HEK293 (cell line): ENCODE measurements around the gene SLC46A1.

ENCODE experiments used
- KLF10 ChIP-seq: fragments of 450-650 bp; IDR thresholded peaks from 2 replicates; pipeline ENCODE4 v1.5.1; 2018; ENCODE audit warnings: missing biosample characterization, mild to moderate bottlenecking, missing genetic modification characterization
- OSR2 ChIP-seq: fragments of 450-650 bp; formaldehyde crosslinking; IDR thresholded peaks from 2 replicates; pipeline ENCODE4 v1.5.1; 2016; ENCODE audit warnings: missing biosample characterization, missing genetic modification characterization
- SCRT1 ChIP-seq: fragments of 450-650 bp; formaldehyde crosslinking; IDR thresholded peaks from 2 replicates; pipeline ENCODE4 v1.5.1; 2016; ENCODE audit warnings: missing biosample characterization, missing genetic modification characterization, borderline replicate concordance
- ZBTB20 ChIP-seq: fragments of 450-650 bp; formaldehyde crosslinking; IDR thresholded peaks from 2 replicates; pipeline ENCODE4 v1.5.1; 2016; ENCODE audit warnings: missing biosample characterization, missing genetic modification characterization
- ZFHX2 ChIP-seq: fragments of 450-650 bp; formaldehyde crosslinking; conservative IDR thresholded peaks from 2 replicates; pipeline ENCODE4 v1.5.1; 2016; ENCODE audit warnings: missing biosample characterization, missing genetic modification characterization
- ZFP3 ChIP-seq: fragments of 450-650 bp; formaldehyde crosslinking; IDR thresholded peaks from 2 replicates; pipeline ENCODE4 v1.5.1; 2016; ENCODE audit warnings: low read depth, missing biosample characterization, missing genetic modification characterization
- ZNF146 ChIP-seq: fragments of 450-650 bp; formaldehyde crosslinking; IDR thresholded peaks from 2 replicates; pipeline ENCODE4 v1.5.1; 2016; ENCODE audit warnings: missing biosample characterization, missing genetic modification characterization
- ZNF211 ChIP-seq: fragments of 450-650 bp; formaldehyde crosslinking; IDR thresholded peaks from 2 replicates; pipeline ENCODE4 v1.5.1; 2016; ENCODE audit warnings: low read depth, missing biosample characterization, missing genetic modification characterization
- ZNF223 ChIP-seq: fragments of 450-650 bp; formaldehyde crosslinking; IDR thresholded peaks from 2 replicates; pipeline ENCODE4 v1.5.1; 2016; ENCODE audit warnings: missing biosample characterization, missing genetic modification characterization
- ZNF239 ChIP-seq: fragments of 450-650 bp; formaldehyde crosslinking; IDR thresholded peaks from 2 replicates; pipeline ENCODE4 v1.5.1; 2016; ENCODE audit warnings: missing biosample characterization, missing genetic modification characterization
- ZNF266 ChIP-seq: fragments of 450-650 bp; formaldehyde crosslinking; IDR thresholded peaks from 2 replicates; pipeline ENCODE4 v1.5.1; 2016; ENCODE audit warnings: missing biosample characterization, missing genetic modification characterization, low read depth
- ZNF302 ChIP-seq: fragments of 450-650 bp; formaldehyde crosslinking; IDR thresholded peaks from 2 replicates; pipeline ENCODE4 v1.5.1; 2016; ENCODE audit warnings: missing biosample characterization, missing genetic modification characterization, low read depth
- ZNF394 ChIP-seq: fragments of 450-650 bp; formaldehyde crosslinking; IDR thresholded peaks from 2 replicates; pipeline ENCODE4 v1.5.1; 2016; ENCODE audit warnings: missing biosample characterization, missing genetic modification characterization, mild to moderate bottlenecking, moderate library complexity, borderline replicate concordance
- ZNF416 ChIP-seq: fragments of 450-650 bp; formaldehyde crosslinking; IDR thresholded peaks from 2 replicates; pipeline ENCODE4 v1.5.1; 2016; ENCODE audit warnings: missing biosample characterization, missing genetic modification characterization
- ZNF530 ChIP-seq: fragments of 450-650 bp; formaldehyde crosslinking; IDR thresholded peaks from 2 replicates; pipeline ENCODE4 v1.5.1; 2016; ENCODE audit warnings: low read depth, missing biosample characterization, missing genetic modification characterization
- ZNF596 ChIP-seq: fragments of 450-650 bp; IDR thresholded peaks from 2 replicates; pipeline ENCODE4 v1.5.0; 2018; ENCODE audit warnings: missing biosample characterization, mild to moderate bottlenecking, missing genetic modification characterization, moderate library complexity
- ZNF600 ChIP-seq: fragments of 450-650 bp; formaldehyde crosslinking; IDR thresholded peaks from 2 replicates; pipeline ENCODE4 v1.5.1; 2016; ENCODE audit warnings: missing biosample characterization, missing genetic modification characterization
- ZNF768 ChIP-seq: fragments of 450-650 bp; formaldehyde crosslinking; IDR thresholded peaks from 2 replicates; pipeline ENCODE4 v1.5.1; 2018; ENCODE audit warnings: missing biosample characterization, mild to moderate bottlenecking, missing genetic modification characterization
- ZNF837 ChIP-seq: fragments of 450-650 bp; formaldehyde crosslinking; IDR thresholded peaks from 2 replicates; pipeline ENCODE4 v1.5.1; 2016; ENCODE audit warnings: missing biosample characterization, missing genetic modification characterization
- ZNF843 ChIP-seq: fragments of 450-650 bp; formaldehyde crosslinking; IDR thresholded peaks from 2 replicates; pipeline ENCODE4 v1.5.1; 2016; ENCODE audit warnings: missing biosample characterization, missing genetic modification characterization
- TF ChIP-seq, protein P1 (sequence below): fragments of 450-650 bp; formaldehyde crosslinking; IDR thresholded peaks from 2 replicates; pipeline ENCODE4 v1.5.1; 2016; ENCODE audit warnings: missing biosample characterization, missing genetic modification characterization
- TF ChIP-seq, protein P2 (sequence below): fragments of 450-650 bp; formaldehyde crosslinking; IDR thresholded peaks from 2 replicates; pipeline ENCODE4 v1.5.1; 2017; ENCODE audit warnings: missing biosample characterization, missing genetic modification characterization
- TF ChIP-seq, protein P3 (sequence below): fragments of 450-650 bp; formaldehyde crosslinking; IDR thresholded peaks from 2 replicates; pipeline ENCODE4 v1.5.1; 2016; ENCODE audit warnings: missing biosample characterization, missing genetic modification characterization
- TF ChIP-seq, protein P4 (sequence below): fragments of 450-650 bp; IDR thresholded peaks from 2 replicates; pipeline ENCODE4 v1.5.1; 2018; ENCODE audit warnings: missing biosample characterization, mild to moderate bottlenecking, missing genetic modification characterization
- TF ChIP-seq, protein P5 (sequence below): fragments of 450-650 bp; formaldehyde crosslinking; IDR thresholded peaks from 2 replicates; pipeline ENCODE4 v1.5.1; 2016; ENCODE audit warnings: missing biosample characterization, missing genetic modification characterization
- TF ChIP-seq, protein P6 (sequence below): fragments of 450-650 bp; formaldehyde crosslinking; IDR thresholded peaks from 2 replicates; pipeline ENCODE4 v1.5.1; 2016; ENCODE audit warnings: missing biosample characterization, missing genetic modification characterization, borderline replicate concordance
- TF ChIP-seq, protein P7 (sequence below): sonication (generic); formaldehyde crosslinking; IDR thresholded peaks from 2 replicates; pipeline ENCODE4 v1.8.1; 2022; ENCODE audit warnings: mild to moderate bottlenecking, moderate library complexity, missing genetic modification reagents

SLC46A1 gene

DNA sequence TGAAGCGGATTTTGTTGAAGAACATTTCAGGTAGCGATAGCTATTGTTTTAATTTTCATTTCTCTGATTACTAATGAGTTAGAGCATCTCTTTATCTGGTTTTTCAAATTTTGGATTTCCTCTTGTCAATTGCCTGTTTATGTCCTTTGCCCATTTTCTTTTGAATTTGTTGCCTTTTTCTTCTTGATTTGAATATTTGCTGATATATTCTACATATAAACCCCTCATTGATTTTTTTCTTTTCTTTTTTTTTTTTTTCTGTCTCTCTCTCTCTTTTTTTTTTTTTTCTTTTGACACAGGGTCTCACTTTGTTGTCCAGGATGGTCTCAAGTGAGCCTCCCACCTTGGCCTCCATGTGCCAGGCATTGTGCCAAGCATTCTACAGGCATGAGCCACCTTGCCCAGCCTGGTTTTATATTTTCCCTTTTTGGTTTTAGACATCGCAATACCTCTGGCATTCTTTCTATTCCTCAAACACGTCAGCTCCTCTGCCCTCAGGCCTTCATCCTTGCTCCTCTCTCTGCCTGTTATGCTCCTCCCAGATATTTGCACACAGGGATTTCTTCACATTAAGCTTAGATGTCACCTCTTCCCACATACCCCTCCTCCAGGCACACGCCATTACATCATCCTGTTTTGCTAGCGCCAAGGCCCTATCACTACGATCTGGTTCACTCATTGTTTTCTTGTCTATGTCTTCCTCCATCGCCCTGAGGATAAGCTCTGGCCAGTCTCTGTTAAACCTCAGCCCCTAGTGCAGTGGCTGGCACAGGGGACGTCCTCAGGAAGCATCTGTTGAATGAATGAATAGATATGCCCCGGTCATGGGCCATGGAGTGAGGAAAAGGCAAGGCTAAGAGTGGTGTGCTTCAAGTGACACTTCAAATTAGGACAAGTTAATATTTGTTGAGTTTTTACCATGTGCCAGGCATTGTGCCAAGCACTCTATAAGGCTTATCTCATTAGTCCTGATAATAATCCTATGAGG lies 25.9 kb downstream of the SLC46A1 start (continued):
- TF ChIP-seq OSR2 (tag by site-specific recombination) (no peak), ZNF843 (no peak), ZNF530 (no peak), ZFHX2 (tag by site-specific recombination) (peak; percentile 78), ZFP3 (no peak), ZNF146 (tag by site-specific recombination) (no peak), ZNF266 (tag by site-specific recombination) (no peak), ZNF837 (tag by site-specific recombination) (no peak), ZNF768 (tag by site-specific recombination) (no peak), SCRT1 (tag by site-specific recombination) (no peak), ZNF600 (tag by site-specific recombination) (no peak), ZNF239 (tag by site-specific recombination) (no peak), ZNF223 (tag by site-specific recombination) (no peak), ZBTB20 (tag by site-specific recombination) (no peak), ZNF211 (no peak), ZNF416 (tag by site-specific recombination) (no peak), ZNF302 (tag by site-specific recombination) (no peak), ZNF596 (tag by site-specific recombination) (no peak), KLF10 (tag by site-specific recombination) (no peak), ZNF394 (tag by site-specific recombination) (no peak; the same call in 1 of the 2 replicates)
- TF ChIP-seq, protein P1, sequence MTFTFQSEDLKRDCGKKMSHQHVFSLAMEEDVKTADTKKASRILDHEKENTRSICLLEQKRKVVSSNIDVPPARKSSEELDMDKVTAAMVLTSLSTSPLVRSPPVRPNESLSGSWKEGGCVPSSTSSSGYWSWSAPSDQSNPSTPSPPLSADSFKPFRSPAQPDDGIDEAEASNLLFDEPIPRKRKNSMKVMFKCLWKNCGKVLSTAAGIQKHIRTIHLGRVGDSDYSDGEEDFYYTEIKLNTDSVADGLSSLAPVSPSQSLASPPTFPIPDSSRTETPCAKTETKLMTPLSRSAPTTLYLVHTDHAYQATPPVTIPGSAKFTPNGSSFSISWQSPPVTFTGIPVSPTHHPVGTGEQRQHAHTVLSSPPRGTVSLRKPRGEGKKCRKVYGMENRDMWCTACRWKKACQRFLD = no peak
- TF ChIP-seq, protein P2, sequence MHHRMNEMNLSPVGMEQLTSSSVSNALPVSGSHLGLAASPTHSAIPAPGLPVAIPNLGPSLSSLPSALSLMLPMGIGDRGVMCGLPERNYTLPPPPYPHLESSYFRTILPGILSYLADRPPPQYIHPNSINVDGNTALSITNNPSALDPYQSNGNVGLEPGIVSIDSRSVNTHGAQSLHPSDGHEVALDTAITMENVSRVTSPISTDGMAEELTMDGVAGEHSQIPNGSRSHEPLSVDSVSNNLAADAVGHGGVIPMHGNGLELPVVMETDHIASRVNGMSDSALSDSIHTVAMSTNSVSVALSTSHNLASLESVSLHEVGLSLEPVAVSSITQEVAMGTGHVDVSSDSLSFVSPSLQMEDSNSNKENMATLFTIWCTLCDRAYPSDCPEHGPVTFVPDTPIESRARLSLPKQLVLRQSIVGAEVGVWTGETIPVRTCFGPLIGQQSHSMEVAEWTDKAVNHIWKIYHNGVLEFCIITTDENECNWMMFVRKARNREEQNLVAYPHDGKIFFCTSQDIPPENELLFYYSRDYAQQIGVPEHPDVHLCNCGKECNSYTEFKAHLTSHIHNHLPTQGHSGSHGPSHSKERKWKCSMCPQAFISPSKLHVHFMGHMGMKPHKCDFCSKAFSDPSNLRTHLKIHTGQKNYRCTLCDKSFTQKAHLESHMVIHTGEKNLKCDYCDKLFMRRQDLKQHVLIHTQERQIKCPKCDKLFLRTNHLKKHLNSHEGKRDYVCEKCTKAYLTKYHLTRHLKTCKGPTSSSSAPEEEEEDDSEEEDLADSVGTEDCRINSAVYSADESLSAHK = no peak
- TF ChIP-seq, protein P3, sequence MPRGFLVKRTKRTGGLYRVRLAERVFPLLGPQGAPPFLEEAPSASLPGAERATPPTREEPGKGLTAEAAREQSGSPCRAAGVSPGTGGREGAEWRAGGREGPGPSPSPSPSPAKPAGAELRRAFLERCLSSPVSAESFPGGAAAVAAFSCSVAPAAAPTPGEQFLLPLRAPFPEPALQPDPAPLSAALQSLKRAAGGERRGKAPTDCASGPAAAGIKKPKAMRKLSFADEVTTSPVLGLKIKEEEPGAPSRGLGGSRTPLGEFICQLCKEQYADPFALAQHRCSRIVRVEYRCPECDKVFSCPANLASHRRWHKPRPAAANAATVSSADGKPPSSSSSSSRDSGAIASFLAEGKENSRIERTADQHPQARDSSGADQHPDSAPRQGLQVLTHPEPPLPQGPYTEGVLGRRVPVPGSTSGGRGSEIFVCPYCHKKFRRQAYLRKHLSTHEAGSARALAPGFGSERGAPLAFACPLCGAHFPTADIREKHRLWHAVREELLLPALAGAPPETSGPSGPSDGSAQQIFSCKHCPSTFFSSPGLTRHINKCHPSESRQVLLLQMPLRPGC (tag by site-specific recombination) = no peak
- TF ChIP-seq, protein P4, sequence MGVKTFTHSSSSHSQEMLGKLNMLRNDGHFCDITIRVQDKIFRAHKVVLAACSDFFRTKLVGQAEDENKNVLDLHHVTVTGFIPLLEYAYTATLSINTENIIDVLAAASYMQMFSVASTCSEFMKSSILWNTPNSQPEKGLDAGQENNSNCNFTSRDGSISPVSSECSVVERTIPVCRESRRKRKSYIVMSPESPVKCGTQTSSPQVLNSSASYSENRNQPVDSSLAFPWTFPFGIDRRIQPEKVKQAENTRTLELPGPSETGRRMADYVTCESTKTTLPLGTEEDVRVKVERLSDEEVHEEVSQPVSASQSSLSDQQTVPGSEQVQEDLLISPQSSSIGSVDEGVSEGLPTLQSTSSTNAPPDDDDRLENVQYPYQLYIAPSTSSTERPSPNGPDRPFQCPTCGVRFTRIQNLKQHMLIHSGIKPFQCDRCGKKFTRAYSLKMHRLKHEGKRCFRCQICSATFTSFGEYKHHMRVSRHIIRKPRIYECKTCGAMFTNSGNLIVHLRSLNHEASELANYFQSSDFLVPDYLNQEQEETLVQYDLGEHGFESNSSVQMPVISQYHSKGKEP = no peak
- TF ChIP-seq, protein P5, sequence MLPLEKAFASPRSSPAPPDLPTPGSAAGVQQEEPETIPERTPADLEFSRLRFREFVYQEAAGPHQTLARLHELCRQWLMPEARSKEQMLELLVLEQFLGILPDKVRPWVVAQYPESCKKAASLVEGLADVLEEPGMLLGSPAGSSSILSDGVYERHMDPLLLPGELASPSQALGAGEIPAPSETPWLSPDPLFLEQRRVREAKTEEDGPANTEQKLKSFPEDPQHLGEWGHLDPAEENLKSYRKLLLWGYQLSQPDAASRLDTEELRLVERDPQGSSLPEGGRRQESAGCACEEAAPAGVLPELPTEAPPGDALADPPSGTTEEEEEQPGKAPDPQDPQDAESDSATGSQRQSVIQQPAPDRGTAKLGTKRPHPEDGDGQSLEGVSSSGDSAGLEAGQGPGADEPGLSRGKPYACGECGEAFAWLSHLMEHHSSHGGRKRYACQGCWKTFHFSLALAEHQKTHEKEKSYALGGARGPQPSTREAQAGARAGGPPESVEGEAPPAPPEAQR (tag by site-specific recombination) = no peak
- TF ChIP-seq, protein P6, sequence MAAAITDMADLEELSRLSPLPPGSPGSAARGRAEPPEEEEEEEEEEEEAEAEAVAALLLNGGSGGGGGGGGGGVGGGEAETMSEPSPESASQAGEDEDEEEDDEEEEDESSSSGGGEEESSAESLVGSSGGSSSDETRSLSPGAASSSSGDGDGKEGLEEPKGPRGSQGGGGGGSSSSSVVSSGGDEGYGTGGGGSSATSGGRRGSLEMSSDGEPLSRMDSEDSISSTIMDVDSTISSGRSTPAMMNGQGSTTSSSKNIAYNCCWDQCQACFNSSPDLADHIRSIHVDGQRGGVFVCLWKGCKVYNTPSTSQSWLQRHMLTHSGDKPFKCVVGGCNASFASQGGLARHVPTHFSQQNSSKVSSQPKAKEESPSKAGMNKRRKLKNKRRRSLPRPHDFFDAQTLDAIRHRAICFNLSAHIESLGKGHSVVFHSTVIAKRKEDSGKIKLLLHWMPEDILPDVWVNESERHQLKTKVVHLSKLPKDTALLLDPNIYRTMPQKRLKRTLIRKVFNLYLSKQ (tag by site-specific recombination) = no peak
- TF ChIP-seq, protein P7, sequence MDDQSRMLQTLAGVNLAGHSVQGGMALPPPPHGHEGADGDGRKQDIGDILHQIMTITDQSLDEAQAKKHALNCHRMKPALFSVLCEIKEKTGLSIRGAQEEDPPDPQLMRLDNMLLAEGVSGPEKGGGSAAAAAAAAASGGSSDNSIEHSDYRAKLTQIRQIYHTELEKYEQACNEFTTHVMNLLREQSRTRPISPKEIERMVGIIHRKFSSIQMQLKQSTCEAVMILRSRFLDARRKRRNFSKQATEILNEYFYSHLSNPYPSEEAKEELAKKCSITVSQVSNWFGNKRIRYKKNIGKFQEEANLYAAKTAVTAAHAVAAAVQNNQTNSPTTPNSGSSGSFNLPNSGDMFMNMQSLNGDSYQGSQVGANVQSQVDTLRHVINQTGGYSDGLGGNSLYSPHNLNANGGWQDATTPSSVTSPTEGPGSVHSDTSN (CRISPR knock-in tag) = no peak
